ENCODE measurements around the gene SCAANT1.

DNA sequence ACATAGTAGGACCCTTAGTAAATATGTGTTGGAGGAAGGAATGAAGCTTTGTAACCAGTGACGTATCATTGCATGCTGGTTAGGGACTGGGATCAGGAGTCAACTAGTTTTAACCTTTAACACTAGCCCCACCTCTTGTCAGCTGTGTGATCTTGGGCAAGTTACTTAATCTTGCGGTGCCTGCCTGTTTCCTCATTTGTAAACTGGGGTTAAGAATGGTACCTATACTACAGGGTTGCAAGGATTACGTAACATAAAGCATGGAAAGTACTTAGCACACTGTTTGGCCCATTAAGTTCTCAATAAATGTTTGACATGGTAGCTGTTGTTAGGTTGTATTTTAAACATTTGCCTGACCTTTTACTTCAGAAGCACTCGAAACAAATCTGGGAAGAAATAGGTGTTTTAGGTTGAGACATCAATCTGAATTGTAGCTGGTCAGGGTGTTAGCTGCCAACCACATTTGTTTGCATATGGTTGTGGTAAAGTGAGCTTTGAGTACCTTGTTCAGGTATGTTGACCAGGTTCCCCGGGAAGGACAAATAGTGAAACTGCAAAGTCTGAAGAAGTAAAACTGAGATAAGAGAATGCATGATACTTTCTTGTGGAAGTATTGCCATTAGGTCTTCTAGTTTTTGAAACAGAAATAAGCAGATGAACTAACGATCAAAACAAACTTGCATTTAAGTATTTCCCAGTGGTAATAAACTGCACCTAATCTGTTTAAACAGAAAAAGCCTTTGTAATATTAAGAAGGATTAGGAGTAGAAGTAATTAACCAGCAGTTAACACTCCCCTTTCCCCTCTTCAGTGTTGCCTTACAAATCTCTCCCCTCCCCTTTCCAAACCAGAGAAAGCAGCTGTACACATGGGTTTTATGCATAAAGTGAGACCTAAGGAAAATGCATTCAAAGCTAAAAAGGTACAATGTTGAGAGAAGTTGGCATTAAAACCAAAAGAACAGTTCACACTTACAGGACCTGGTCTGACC is 25.8 kb upstream of the SCAANT1 start:
- TF ChIP-seq, protein P1, sequence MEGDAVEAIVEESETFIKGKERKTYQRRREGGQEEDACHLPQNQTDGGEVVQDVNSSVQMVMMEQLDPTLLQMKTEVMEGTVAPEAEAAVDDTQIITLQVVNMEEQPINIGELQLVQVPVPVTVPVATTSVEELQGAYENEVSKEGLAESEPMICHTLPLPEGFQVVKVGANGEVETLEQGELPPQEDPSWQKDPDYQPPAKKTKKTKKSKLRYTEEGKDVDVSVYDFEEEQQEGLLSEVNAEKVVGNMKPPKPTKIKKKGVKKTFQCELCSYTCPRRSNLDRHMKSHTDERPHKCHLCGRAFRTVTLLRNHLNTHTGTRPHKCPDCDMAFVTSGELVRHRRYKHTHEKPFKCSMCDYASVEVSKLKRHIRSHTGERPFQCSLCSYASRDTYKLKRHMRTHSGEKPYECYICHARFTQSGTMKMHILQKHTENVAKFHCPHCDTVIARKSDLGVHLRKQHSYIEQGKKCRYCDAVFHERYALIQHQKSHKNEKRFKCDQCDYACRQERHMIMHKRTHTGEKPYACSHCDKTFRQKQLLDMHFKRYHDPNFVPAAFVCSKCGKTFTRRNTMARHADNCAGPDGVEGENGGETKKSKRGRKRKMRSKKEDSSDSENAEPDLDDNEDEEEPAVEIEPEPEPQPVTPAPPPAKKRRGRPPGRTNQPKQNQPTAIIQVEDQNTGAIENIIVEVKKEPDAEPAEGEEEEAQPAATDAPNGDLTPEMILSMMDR (IDR thresholded peaks at IDR 0.05; ENCODE audit: low read depth, low read length, missing input control), result no peak
- TF ChIP-seq GABPA (IDR thresholded peaks at IDR 0.05 in 1 of 2, conservative IDR thresholded peaks at IDR 0.05 in 1 of 2) (no peak), TAF1 (conservative IDR thresholded peaks at IDR 0.05) (no peak), JUND (IDR thresholded peaks at IDR 0.05) (no peak)
- TF ChIP-seq, protein P2, sequence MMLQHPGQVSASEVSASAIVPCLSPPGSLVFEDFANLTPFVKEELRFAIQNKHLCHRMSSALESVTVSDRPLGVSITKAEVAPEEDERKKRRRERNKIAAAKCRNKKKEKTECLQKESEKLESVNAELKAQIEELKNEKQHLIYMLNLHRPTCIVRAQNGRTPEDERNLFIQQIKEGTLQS (IDR thresholded peaks at IDR 0.05), result no peak

All from liver (tissue), 3 donors.